HUES6 (cell line): ENCODE measurements around the gene ZNF195.
"Not testable (repeated sequence)": the region's sequence is repeated elsewhere in the genome, so short reads cannot be mapped to it uniquely, and the experiment has no call there.

Experiments
- H3K27ac ChIP-seq: 2 replicates; pipeline ENCODE4 v1.7.0; 2013; ENCODE audit warnings: low read depth, mild to moderate bottlenecking, low read length, inconsistent platforms
- H3K27me3 ChIP-seq: 2 replicates; pipeline ENCODE4 v1.6.1; 2013; ENCODE audit warnings: low read length; ENCODE audit not compliant: control insufficient read depth, insufficient read depth
- H3K36me3 ChIP-seq: 2 replicates; pipeline ENCODE4 v1.6.1; 2013; ENCODE audit warnings: low read length; ENCODE audit not compliant: control insufficient read depth, insufficient read depth
- H3K4me1 ChIP-seq: 2 replicates; pipeline ENCODE4 v1.6.1; 2013; ENCODE audit warnings: low read length; ENCODE audit not compliant: control insufficient read depth, insufficient read depth
- H3K4me3 ChIP-seq: 2 replicates; pipeline ENCODE4 v1.5.1; 2013; ENCODE audit warnings: low read depth, low read length
- H3K9ac ChIP-seq: one replicate; pipeline ENCODE4 v1.6.1; 2013; ENCODE audit warnings: mild to moderate bottlenecking, low read length
- H3K9me3 ChIP-seq: 2 replicates; pipeline ENCODE4 v1.6.1; 2013; ENCODE audit warnings: low read depth, low read length; ENCODE audit not compliant: control insufficient read depth, insufficient read depth

Gene ZNF195

GRCh38 chr11:3415301-3415700, 36.4 kb upstream of the ZNF195 start:
- H3K36me3 ChIP-seq, H3K27ac ChIP-seq, H3K9me3 ChIP-seq, H3K27me3 ChIP-seq, H3K4me1 ChIP-seq, H3K9ac ChIP-seq, H3K4me3 ChIP-seq: not testable (repeated sequence)

GRCh38 chr11:3413666-3414065, 34.7 kb upstream of the ZNF195 start:
- H3K4me3 ChIP-seq, H3K4me1 ChIP-seq: not testable (repeated sequence)

GRCh38 chr11:3412837-3413236, 33.9 kb upstream of the ZNF195 start:
- Histone ChIP-seq H3K4me3 (no peak overlapping the region), H3K9ac (no peak overlapping the region), H3K27me3 (no peaks in the 10 kb centered on the region), H3K4me1 (0 out of 2 replicates have a peak, but pooled peaks cover 2% of the 10 kb centered on the region), H3K27ac (no peak overlapping the region), H3K36me3 (peaks cover 5% of the 10 kb centered on the region; the same call in 1 of the 2 replicates), H3K9me3 (no peaks in the 10 kb centered on the region)

More at GRCh38 chr11:3413666-3414065, 34.7 kb upstream of the ZNF195 start:
- H3K36me3 ChIP-seq, H3K9ac ChIP-seq, H3K27ac ChIP-seq, H3K9me3 ChIP-seq, H3K27me3 ChIP-seq: not testable (repeated sequence)

GRCh38 chr11:3408722-3409121, 29.8 kb upstream of the ZNF195 start:
- not testable (repeated sequence) for H3K27ac ChIP-seq, H3K9me3 ChIP-seq, H3K4me3 ChIP-seq, H3K4me1 ChIP-seq, H3K27me3 ChIP-seq, H3K36me3 ChIP-seq, H3K9ac ChIP-seq

- not testable (repeated sequence) for H3K9ac ChIP-seq, H3K4me3 ChIP-seq, H3K27ac ChIP-seq
These were observed 29.2 kb upstream of the ZNF195 start for GRCh38 chr11:3408058-3408605.

GRCh38 chr11:3406937-3407336, 28.0 kb upstream of the ZNF195 start:
- not testable (repeated sequence) for H3K27me3 ChIP-seq, H3K4me3 ChIP-seq, H3K9me3 ChIP-seq, H3K9ac ChIP-seq, H3K36me3 ChIP-seq, H3K4me1 ChIP-seq, H3K27ac ChIP-seq

More at GRCh38 chr11:3408058-3408605, 29.2 kb upstream of the ZNF195 start:
- not testable (repeated sequence) for H3K27me3 ChIP-seq, H3K9me3 ChIP-seq, H3K36me3 ChIP-seq, H3K4me1 ChIP-seq

GRCh38 chr11:3406223-3406875, 27.4 kb upstream of the ZNF195 start:
- H3K27me3 ChIP-seq, H3K4me1 ChIP-seq, H3K9me3 ChIP-seq, H3K9ac ChIP-seq, H3K27ac ChIP-seq, H3K4me3 ChIP-seq: not testable (repeated sequence)
- H3K36me3 ChIP-seq = peaks cover 12% of the 10 kb centered on the region; the same call in 1 of the 2 replicates

GRCh38 chr11:3404076-3404925, 25.4 kb upstream of the ZNF195 start:
- H3K4me3 ChIP-seq, H3K36me3 ChIP-seq, H3K27me3 ChIP-seq, H3K9me3 ChIP-seq, H3K27ac ChIP-seq, H3K9ac ChIP-seq, H3K4me1 ChIP-seq: not testable (repeated sequence)

GRCh38 chr11:3402861-3403250, 23.9 kb upstream of the ZNF195 start:
- not testable (repeated sequence) for H3K9me3 ChIP-seq, H3K4me3 ChIP-seq, H3K4me1 ChIP-seq, H3K27me3 ChIP-seq, H3K9ac ChIP-seq, H3K27ac ChIP-seq
- H3K36me3 ChIP-seq = peaks cover 12% of the 10 kb centered on the region; the same call in 1 of the 2 replicates

- not testable (repeated sequence) for H3K9me3 ChIP-seq, H3K4me3 ChIP-seq, H3K27me3 ChIP-seq, H3K4me1 ChIP-seq, H3K27ac ChIP-seq, H3K9ac ChIP-seq
- H3K36me3 ChIP-seq = peaks cover 12% of the 10 kb centered on the region; the same call in 1 of the 2 replicates
These were observed 23.4 kb upstream of the ZNF195 start for GRCh38 chr11:3402181-3402860.

- H3K4me1 ChIP-seq, H3K9ac ChIP-seq, H3K27ac ChIP-seq, H3K9me3 ChIP-seq, H3K36me3 ChIP-seq, H3K27me3 ChIP-seq, H3K4me3 ChIP-seq: not testable (repeated sequence)
These were observed 22.1 kb upstream of the ZNF195 start for GRCh38 chr11:3401052-3401451.
